Caki2 (cell line): Measurements from ENCODE around the gene TRDMT1. TPM values are rescaled to one million over a fixed set of nuclear protein-coding genes. Genes with fewer than 3 reads are reported as not detected.

ENCODE experiments used
- DNase-seq: peaks from one replicate; pipeline ENCODE4 v3.0.0-alpha.2; 2015; ENCODE audit warnings: low read depth
- in situ Hi-C: cut with HindIII; loops from 2 replicates; pipeline ENCODE4 v1.10.0; 2016; ENCODE audit warnings: low sequenced_read_pairs, low pct_unique_long_range_greater_than_20kb, mixed read lengths
- total RNA-seq: library from RNA; depleted of rRNA; stranded (reverse); fragments of >200 nt; shearing (Covaris generic); gene quantifications from 2 replicates; pipeline ENCODE4 v1.2.3, GENCODE V29; 2014; ENCODE audit warnings: low replicate concordance

TRDMT1 gene
- total RNA-seq, 1 experiment from 2014 or later: 8.7 TPM

DNA sequence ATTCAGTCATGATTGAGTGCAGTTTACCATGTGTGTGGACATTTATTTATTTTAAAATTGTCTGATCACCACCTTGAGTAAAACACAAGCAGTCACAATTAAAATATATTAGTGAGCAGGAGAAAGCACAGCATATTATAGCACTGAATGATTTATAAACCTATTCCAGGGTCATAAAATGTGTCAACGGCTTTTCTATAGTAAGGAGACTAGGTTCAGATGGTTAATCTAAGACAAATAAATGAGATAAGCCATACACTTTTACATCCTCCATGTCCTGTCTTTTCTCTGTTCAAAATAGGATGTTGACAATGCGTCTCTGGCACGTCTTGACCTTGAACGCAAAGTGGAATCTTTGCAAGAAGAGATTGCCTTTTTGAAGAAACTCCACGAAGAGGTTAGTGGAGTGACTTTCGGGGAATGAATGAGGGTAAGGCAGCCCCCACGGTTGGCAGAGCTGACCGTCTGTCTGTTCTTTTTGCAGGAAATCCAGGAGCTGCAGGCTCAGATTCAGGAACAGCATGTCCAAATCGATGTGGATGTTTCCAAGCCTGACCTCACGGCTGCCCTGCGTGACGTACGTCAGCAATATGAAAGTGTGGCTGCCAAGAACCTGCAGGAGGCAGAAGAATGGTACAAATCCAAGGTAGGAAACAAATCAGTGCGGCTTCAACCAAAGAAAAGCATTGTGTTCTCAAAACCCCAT lies 32.0 kb upstream of the TRDMT1 start:
- in situ Hi-C loops: no loop called here

DNA sequence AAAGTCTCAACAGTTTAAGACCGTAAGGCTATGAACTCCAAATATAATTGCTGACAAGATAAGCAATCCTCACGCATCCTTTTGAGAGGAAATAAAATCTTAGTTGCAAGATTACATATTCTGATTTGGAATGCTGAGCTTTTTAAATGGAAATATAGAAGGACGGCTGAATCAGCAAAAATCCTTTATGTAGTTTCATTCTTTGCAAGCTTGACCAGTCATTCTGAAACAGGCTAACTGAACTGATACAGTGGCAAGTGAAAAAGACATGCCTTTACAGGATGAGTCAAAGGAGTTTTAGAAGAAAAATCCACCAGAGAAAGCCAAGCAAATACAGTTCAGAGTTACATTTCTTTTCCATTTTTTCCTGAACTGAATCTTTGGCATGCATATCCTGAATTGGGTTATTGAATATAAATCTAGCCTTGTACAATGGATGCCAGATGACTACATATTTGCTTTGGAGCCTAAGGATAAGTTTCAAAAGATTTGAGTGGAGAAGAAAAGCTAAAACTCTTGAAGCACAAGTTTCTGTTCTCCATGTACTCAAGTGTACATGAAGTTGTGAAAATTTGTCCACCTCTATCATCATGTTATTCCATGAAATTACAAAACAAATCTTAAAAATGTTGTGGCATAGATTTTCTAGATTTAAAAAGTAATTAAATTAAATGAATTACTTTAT lies 30.9 kb upstream of the TRDMT1 start:
- DNase-seq: no peak
- in situ Hi-C loops: no loop called here

More for the DNA sequence above, 32.0 kb upstream of the TRDMT1 start:
- no peak for DNase-seq

DNA sequence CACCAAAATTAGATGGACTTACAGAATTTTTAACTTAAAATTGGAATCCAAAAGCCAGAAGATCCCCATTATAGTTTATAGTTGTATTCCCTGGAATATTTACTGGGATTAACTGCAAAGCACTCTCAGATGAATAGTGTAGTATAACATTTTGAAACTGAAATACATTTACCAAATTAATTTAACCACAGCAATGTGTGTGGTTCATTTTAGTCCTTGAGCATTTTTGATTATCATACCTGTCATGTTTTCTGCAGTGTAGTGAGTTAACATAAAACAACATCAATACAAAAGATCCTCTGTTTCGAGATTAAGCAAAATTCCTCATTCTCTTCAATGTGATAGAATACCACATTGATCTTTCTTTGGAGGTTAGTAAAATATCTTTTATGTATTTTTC lies 30.3 kb upstream of the TRDMT1 start:
- in situ Hi-C loops: no loop called here
- DNase-seq: no peak

- DNase-seq: peak; percentile 88
- in situ Hi-C loops: no loop called here
These were observed 28.7 kb upstream of the TRDMT1 start for GRCh38 chr10:17229967-17230682.

- in situ Hi-C loops: no loop called here
- no peak for DNase-seq
These were observed 28.2 kb upstream of the TRDMT1 start for GRCh38 chr10:17229717-17229966.

- peak; percentile 90 for DNase-seq
These were observed 27.7 kb upstream of the TRDMT1 start for GRCh38 chr10:17229016-17229716.

GRCh38 chr10:17228091-17229015 lies 26.9 kb upstream of the TRDMT1 start, which contains the start of gene VIM:
VIM (plus strand) TSS chr10:17228241; CDS start chr10:17229423, 1,182 bp downstream.
- in situ Hi-C loops: no loop called here
- DNase-seq: peak; percentile 99

More at GRCh38 chr10:17229016-17229716, 27.7 kb upstream of the TRDMT1 start:
- in situ Hi-C loops: no loop called here

DNA sequence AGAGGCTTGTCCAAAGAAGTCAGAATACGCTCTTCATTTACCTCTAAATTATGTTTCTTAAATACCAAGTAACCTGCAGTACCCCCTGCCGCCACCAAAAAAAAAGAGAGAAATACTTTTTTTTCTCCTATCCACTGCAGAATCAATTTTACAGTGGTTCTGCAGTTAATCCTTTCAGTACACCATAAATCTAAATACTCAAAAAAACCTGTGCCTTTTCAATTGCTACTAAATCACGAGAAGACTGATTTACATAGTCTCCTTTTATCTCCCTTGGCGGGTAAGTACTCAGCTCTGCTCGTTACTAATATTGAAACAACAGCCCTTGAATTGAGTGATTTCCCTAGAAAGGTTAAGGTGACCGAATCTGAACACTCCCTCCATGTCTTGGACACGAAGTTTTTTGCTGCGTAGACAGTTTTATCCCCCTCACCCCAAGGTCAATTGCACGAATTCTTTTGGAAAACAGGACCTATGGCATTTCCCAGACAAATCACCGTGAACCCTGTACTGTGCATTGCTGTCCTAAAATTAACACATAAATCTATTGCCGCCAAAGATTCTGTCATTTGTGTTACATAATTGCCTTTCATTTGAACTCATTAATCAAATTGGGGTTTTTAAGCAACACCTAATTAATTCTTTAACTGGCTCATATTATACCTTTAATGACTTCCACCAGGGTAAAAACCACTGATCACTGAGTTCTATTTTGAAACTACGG lies 26.1 kb upstream of the TRDMT1 start:
- peak; percentile 64 for DNase-seq
- in situ Hi-C loops: no loop called here

DNA sequence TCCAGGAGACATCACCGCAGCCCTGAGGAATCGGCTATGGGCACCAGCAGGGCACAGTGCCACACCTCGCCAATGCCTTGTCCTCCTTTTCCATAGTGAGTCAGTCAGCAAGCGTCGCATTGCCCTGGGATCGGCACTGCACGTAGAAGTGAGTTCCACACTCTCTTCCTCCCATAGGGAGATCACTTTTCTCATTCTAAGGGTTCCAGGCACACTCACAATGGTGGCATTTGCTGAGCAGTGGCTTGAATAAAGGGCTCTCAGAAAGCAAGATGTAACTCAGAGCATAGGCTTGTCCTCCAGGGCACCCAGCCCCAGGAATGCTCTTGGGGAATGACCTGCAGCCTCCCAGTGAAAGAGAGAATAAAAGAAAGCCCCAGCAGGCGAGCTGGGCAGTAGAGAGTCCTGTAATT lies 25.4 kb upstream of the TRDMT1 start:
- in situ Hi-C loops: no loop called here
- DNase-seq: no peak

DNA sequence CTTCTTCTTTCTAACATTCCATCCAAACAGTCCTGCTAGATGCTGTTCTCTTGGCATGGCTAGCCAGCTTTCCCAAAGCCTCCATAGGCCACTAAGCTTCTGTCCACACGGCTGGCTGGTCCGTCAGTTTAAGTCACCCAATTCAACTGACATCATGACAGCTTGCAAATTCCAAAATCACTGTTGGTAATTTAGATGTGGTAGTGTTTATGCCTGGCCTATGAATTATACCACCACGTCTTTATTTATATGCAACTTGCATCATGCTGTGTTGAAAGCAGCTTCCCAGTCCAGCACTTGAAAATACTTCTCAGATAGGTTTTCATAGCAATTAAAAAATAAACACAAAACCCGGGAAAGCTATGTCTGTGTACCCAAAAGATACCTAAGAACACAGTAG lies 24.3 kb upstream of the TRDMT1 start:
- in situ Hi-C loops: no loop called here
- DNase-seq: no peak

DNA sequence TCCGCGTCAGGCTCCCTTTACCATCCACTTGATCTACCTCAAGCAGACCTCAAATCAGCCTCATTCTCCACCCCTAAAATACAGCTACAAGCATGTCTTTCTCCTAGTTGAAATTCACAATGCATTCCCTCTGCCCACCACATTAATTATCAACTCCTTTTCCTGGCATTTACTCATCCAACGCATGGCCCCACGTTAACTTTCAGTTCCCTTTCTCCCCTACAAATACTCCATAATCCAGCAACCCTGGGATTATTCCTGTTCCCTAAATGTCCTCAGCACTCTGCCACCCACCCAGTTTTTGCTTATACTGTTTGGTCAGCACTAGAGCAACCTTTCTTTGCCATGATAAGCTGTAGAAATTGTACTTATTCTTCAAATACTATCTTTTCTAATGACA lies 20.9 kb upstream of the TRDMT1 start:
- in situ Hi-C loops: no loop called here

GRCh38 chr10:17220652-17221100 lies 19.2 kb upstream of the TRDMT1 start:
- in situ Hi-C loops: no loop called here
- peak; percentile 56 for DNase-seq

More for the DNA sequence above, 20.9 kb upstream of the TRDMT1 start:
- DNase-seq: no peak

- in situ Hi-C loops: no loop called here
- DNase-seq: no peak
These were observed 17.6 kb upstream of the TRDMT1 start for GRCh38 chr10:17219024-17219423.

GRCh38 chr10:17217631-17218232 lies 16.3 kb upstream of the TRDMT1 start:
- in situ Hi-C loops: no loop called here
- DNase-seq: no peak

DNA sequence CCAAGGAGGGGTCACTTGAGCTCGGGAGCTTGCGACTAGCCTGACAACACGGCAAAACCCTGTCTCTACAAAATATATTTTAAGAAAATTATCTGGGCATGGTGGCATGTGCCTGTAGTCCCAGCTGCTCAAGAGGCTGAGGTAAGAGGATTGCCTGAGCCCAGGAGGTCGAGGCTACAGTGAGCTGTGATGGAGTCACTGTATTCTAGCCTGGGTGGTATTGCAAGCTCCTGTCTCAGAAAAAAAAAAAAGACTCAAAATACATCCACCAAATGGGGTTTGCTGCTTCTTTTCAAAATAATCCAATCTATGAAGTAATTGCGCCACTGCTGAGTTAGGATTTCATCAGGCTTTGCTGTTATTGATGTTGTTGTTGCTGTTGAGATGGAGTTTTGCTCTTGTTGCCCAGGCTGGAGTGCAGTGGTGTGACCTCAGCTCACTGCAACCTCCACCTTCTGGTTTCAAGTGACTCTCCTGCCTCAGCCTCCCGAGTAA lies 15.5 kb upstream of the TRDMT1 start:
- DNase-seq: no peak
- in situ Hi-C loops: no loop called here

DNA sequence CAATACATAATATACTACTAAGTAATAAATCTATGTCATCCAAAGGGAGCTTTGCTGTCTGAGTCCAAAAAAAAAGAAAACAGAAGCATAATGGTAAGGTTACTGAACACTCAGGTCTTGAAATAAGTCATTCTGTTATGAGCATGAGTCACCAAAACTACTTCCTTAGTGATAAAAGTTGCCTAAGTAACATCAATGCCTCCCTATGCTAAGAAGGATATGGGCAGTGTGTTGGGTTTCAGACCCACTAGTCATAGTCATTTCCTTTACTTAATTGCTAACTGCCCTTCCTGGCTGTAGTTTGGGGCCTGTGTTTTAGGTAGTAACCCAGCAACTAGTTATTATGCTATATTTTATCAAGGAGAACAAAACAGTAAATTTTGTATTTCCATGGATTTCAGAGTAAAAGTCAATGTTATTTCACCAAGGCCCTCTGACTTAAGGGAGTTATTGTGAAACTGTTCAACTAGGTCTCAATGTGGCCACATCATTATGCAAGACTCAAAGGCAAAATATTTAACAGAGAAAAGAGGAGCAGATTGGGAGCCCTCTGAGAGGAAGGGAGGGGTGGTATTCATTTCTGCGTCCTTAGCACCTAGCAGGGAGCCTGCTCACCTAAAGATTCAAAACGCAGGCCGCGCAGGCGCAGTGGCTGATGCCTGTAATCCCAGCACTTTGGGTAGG lies 14.9 kb upstream of the TRDMT1 start:
- peak; percentile 96 for DNase-seq
- in situ Hi-C loops: no loop called here
